GM12801 (cell line): ENCODE results near the gene PDE8B.

Source experiments
- CTCF ChIP-seq: IDR thresholded peaks from one replicate; pipeline ENCODE4 v1.5.1; 2011; ENCODE audit warnings: control low read depth; ENCODE audit not compliant: insufficient read length; ENCODE audit errors: extremely low read depth

The PDE8B gene

GRCh38 chr5:77427998-77428397, 217.5 kb downstream of the PDE8B start:
- TF ChIP-seq CTCF: no peak

- no peak for TF ChIP-seq CTCF
These were observed 218.0 kb downstream of the PDE8B start for GRCh38 chr5:77428526-77428925.

- no peak for TF ChIP-seq CTCF
These were observed 220.2 kb downstream of the PDE8B start for GRCh38 chr5:77430726-77431125.

GRCh38 chr5:77431286-77431685, 220.8 kb downstream of the PDE8B start:
- TF ChIP-seq CTCF: no peak

GRCh38 chr5:77431719-77432118, 221.2 kb downstream of the PDE8B start:
- TF ChIP-seq CTCF: no peak

GRCh38 chr5:77437194-77437593, 226.7 kb downstream of the PDE8B start:
- no peak for TF ChIP-seq CTCF

GRCh38 chr5:77438071-77438470, 227.6 kb downstream of the PDE8B start:
- TF ChIP-seq CTCF: no peak

GRCh38 chr5:77443670-77444069, 233.2 kb downstream of the PDE8B start:
- no peak for TF ChIP-seq CTCF
